ENCODE results near the gene CCR7.

DNA sequence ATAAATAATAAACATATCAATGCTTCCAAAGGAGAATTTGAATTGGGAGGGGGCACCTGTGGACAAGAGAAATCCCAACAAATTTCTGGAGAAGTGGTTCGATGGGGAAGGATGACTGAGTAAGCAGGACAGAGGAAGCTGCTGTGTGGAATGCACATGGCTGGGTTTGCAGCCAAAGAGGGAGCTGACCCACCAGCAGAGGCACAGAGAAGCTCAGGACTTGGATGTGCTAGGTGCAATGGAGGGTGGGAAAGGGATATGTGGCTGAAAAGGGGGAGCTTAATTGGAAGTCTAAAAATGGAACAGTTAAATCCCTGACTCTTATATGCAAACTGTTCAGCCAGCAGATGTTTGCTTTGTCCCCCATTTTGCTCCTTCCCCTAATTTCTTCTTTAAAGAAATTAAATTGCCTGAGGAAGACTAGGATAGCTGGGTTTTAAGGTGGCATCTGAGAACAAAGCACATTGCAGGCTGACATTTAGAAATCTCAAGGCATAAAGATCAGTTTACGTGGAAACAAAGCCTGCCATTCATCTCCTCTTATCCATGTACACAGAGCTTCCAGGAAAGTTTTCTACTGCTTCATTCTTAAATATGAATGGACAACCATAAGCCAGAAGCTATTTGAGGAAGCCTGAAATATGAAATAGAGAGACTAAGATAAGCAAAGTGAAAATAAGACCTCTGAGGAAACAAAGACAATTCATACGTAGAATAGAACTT lies 40.9 kb downstream of the CCR7 start:
- TF ChIP-seq MYNN (CRISPR knock-in tag; IDR thresholded peaks at IDR 0.05; ENCODE audit: low read depth) = no peak
- no peak for TF ChIP-seq POLR2A (IDR thresholded peaks at IDR 0.05; ENCODE audit: insufficient read depth in 1 of 2, low read depth in 2 of 2, low read length in 2 of 2)
- TF ChIP-seq, protein P1, sequence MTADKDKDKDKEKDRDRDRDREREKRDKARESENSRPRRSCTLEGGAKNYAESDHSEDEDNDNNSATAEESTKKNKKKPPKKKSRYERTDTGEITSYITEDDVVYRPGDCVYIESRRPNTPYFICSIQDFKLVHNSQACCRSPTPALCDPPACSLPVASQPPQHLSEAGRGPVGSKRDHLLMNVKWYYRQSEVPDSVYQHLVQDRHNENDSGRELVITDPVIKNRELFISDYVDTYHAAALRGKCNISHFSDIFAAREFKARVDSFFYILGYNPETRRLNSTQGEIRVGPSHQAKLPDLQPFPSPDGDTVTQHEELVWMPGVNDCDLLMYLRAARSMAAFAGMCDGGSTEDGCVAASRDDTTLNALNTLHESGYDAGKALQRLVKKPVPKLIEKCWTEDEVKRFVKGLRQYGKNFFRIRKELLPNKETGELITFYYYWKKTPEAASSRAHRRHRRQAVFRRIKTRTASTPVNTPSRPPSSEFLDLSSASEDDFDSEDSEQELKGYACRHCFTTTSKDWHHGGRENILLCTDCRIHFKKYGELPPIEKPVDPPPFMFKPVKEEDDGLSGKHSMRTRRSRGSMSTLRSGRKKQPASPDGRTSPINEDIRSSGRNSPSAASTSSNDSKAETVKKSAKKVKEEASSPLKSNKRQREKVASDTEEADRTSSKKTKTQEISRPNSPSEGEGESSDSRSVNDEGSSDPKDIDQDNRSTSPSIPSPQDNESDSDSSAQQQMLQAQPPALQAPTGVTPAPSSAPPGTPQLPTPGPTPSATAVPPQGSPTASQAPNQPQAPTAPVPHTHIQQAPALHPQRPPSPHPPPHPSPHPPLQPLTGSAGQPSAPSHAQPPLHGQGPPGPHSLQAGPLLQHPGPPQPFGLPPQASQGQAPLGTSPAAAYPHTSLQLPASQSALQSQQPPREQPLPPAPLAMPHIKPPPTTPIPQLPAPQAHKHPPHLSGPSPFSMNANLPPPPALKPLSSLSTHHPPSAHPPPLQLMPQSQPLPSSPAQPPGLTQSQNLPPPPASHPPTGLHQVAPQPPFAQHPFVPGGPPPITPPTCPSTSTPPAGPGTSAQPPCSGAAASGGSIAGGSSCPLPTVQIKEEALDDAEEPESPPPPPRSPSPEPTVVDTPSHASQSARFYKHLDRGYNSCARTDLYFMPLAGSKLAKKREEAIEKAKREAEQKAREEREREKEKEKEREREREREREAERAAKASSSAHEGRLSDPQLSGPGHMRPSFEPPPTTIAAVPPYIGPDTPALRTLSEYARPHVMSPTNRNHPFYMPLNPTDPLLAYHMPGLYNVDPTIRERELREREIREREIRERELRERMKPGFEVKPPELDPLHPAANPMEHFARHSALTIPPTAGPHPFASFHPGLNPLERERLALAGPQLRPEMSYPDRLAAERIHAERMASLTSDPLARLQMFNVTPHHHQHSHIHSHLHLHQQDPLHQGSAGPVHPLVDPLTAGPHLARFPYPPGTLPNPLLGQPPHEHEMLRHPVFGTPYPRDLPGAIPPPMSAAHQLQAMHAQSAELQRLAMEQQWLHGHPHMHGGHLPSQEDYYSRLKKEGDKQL (CRISPR knock-in tag; IDR thresholded peaks at IDR 0.05; ENCODE audit: low read depth) = no peak
- TF ChIP-seq, protein P2, sequence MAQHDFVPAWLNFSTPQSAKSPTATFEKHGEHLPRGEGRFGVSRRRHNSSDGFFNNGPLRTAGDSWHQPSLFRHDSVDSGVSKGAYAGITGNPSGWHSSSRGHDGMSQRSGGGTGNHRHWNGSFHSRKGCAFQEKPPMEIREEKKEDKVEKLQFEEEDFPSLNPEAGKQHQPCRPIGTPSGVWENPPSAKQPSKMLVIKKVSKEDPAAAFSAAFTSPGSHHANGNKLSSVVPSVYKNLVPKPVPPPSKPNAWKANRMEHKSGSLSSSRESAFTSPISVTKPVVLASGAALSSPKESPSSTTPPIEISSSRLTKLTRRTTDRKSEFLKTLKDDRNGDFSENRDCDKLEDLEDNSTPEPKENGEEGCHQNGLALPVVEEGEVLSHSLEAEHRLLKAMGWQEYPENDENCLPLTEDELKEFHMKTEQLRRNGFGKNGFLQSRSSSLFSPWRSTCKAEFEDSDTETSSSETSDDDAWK (CRISPR knock-in tag; IDR thresholded peaks at IDR 0.05) = no peak
- TF ChIP-seq, protein P3, sequence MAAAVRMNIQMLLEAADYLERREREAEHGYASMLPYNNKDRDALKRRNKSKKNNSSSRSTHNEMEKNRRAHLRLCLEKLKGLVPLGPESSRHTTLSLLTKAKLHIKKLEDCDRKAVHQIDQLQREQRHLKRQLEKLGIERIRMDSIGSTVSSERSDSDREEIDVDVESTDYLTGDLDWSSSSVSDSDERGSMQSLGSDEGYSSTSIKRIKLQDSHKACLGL (CRISPR knock-in tag; IDR thresholded peaks at IDR 0.05) = no peak
- TF ChIP-seq, protein P4, sequence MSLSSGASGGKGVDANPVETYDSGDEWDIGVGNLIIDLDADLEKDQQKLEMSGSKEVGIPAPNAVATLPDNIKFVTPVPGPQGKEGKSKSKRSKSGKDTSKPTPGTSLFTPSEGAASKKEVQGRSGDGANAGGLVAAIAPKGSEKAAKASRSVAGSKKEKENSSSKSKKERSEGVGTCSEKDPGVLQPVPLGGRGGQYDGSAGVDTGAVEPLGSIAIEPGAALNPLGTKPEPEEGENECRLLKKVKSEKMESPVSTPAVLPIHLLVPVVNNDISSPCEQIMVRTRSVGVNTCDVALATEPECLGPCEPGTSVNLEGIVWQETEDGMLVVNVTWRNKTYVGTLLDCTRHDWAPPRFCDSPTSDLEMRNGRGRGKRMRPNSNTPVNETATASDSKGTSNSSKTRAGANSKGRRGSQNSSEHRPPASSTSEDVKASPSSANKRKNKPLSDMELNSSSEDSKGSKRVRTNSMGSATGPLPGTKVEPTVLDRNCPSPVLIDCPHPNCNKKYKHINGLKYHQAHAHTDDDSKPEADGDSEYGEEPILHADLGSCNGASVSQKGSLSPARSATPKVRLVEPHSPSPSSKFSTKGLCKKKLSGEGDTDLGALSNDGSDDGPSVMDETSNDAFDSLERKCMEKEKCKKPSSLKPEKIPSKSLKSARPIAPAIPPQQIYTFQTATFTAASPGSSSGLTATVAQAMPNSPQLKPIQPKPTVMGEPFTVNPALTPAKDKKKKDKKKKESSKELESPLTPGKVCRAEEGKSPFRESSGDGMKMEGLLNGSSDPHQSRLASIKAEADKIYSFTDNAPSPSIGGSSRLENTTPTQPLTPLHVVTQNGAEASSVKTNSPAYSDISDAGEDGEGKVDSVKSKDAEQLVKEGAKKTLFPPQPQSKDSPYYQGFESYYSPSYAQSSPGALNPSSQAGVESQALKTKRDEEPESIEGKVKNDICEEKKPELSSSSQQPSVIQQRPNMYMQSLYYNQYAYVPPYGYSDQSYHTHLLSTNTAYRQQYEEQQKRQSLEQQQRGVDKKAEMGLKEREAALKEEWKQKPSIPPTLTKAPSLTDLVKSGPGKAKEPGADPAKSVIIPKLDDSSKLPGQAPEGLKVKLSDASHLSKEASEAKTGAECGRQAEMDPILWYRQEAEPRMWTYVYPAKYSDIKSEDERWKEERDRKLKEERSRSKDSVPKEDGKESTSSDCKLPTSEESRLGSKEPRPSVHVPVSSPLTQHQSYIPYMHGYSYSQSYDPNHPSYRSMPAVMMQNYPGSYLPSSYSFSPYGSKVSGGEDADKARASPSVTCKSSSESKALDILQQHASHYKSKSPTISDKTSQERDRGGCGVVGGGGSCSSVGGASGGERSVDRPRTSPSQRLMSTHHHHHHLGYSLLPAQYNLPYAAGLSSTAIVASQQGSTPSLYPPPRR (CRISPR knock-in tag; IDR thresholded peaks at IDR 0.05; ENCODE audit: borderline replicate concordance) = no peak
- no peak for TF ChIP-seq ZIK1 (CRISPR knock-in tag; IDR thresholded peaks at IDR 0.05; ENCODE audit: borderline replicate concordance, low read depth)
- TF ChIP-seq NFYB (CRISPR knock-in tag; IDR thresholded peaks at IDR 0.05) = no peak
- no peak for TF ChIP-seq ZNF17 (CRISPR knock-in tag; IDR thresholded peaks at IDR 0.05)
- TF ChIP-seq JUNB (CRISPR knock-in tag; IDR thresholded peaks at IDR 0.05; ENCODE audit: borderline replicate concordance) = no peak
- TF ChIP-seq ELF4 (CRISPR knock-in tag; IDR thresholded peaks at IDR 0.05; ENCODE audit: borderline replicate concordance) = no peak
- TF ChIP-seq POLR2AphosphoS5 (IDR thresholded peaks at IDR 0.05; ENCODE audit: low read depth, low read length) = no peak
- TF ChIP-seq MAFK (conservative IDR thresholded peaks at IDR 0.05 in 1 of 2, IDR thresholded peaks at IDR 0.05 in 1 of 2; ENCODE audit: low read length in 2 of 2) = no peak
- TF ChIP-seq, protein P5, sequence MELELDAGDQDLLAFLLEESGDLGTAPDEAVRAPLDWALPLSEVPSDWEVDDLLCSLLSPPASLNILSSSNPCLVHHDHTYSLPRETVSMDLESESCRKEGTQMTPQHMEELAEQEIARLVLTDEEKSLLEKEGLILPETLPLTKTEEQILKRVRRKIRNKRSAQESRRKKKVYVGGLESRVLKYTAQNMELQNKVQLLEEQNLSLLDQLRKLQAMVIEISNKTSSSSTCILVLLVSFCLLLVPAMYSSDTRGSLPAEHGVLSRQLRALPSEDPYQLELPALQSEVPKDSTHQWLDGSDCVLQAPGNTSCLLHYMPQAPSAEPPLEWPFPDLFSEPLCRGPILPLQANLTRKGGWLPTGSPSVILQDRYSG (CRISPR knock-in tag; IDR thresholded peaks at IDR 0.05) = no peak
